Neutrophil (primary cell): ENCODE measurements around the gene SLC16A5.

Experiments used
- H3K27ac ChIP-seq: fragments of 200-600 bp; sonication (generic); 2 replicates; pipeline ENCODE4 v1.5.1; 2016; ENCODE audit warnings: mild to moderate bottlenecking, moderate library complexity
- H3K27me3 ChIP-seq: fragments of 200-600 bp; sonication (generic); 2 replicates; pipeline ENCODE4 v1.6.0; 2016; ENCODE audit warnings: mild to moderate bottlenecking
- H3K36me3 ChIP-seq: fragments of 200-600 bp; sonication (generic); 2 replicates; pipeline ENCODE4 v1.5.1; 2017
- H3K4me1 ChIP-seq, 2 experiments: fragments of 200-600 bp in 1 of 2; sonication (generic) in 1 of 2; 1 replicate in 1 of 2; 2 replicates in 1 of 2; pipeline versions ENCODE4 v1.5.1 to v1.6.1; 2013 to 2016; ENCODE audit warnings: low read depth in 1 of 2, low read length in 1 of 2, mild to moderate bottlenecking in 1 of 2, moderate library complexity in 1 of 2; ENCODE audit not compliant: control insufficient read depth in 1 of 2, insufficient read depth in 1 of 2
- H3K4me3 ChIP-seq, 2 experiments: fragments of 200-600 bp in 1 of 2; sonication (generic) in 1 of 2; 1 replicate in 1 of 2; 2 replicates in 1 of 2; pipeline ENCODE4 v1.5.1; 2013 to 2016; ENCODE audit warnings: low read depth in 1 of 2, low read length in 1 of 2, mild to moderate bottlenecking in 1 of 2, moderate library complexity in 1 of 2
- H3K9me3 ChIP-seq: fragments of 200-600 bp; sonication (generic); 2 replicates; pipeline ENCODE4 v1.5.1; 2016
- CTCF ChIP-seq: fragments of 200-600 bp; sonication (generic); IDR thresholded peaks from 2 replicates; pipeline ENCODE4 v1.5.1; 2016; ENCODE audit warnings: antibody characterized with exemption

Gene SLC16A5

GRCh38 chr17:75153780-75154194 is 66.0 kb downstream of the SLC16A5 start:
- Histone ChIP-seq H3K27ac (peak overlapping the region; percentile 84), H3K4me3 (peak overlapping the region; percentile 90 to 93), H3K4me1 (peaks cover 20 to 23% of the 10 kb centered on the region in 2 experiments), H3K9me3 (no peaks in the 10 kb centered on the region), H3K27me3 (no peaks in the 10 kb centered on the region), H3K36me3 (no peaks in the 10 kb centered on the region)
- TF ChIP-seq CTCF = no peak

GRCh38 chr17:75154195-75155106 is 66.7 kb downstream of the SLC16A5 start, which contains the start of gene JPT1:
Gene JPT1 (minus strand): TSS chr17:75154512. CDS start chr17:75154397, 115 bp downstream.
- peak within 1 kb of the TSS; percentile 84 for H3K27ac ChIP-seq

GRCh38 chr17:75155191-75155601 is 67.4 kb downstream of the SLC16A5 start:
- H3K36me3 ChIP-seq = no peaks in the 10 kb centered on the region

More at GRCh38 chr17:75154195-75155106, 66.7 kb downstream of the SLC16A5 start, which contains the start of gene JPT1:
- no peaks in the 10 kb centered on the region for H3K9me3 ChIP-seq
- no peaks in the 10 kb centered on the region for H3K27me3 ChIP-seq
- H3K36me3 ChIP-seq = no peaks in the 10 kb centered on the region
- H3K4me3 ChIP-seq = peak within 1 kb of the TSS; percentile 90 to 93
- H3K4me1 ChIP-seq = peaks cover 20 to 23% of the 10 kb centered on the region in 2 experiments
- TF ChIP-seq CTCF = no peak

More at GRCh38 chr17:75155191-75155601, 67.4 kb downstream of the SLC16A5 start:
- no peak for TF ChIP-seq CTCF
- no peaks in the 10 kb centered on the region for H3K27me3 ChIP-seq
- peak overlapping the region; percentile 84 for H3K27ac ChIP-seq
- peak overlapping the region; percentile 90 to 93 for H3K4me3 ChIP-seq
- peaks cover 20 to 23% of the 10 kb centered on the region in 2 experiments for H3K4me1 ChIP-seq
- no peaks in the 10 kb centered on the region for H3K9me3 ChIP-seq
